ENCODE results near the gene APAF1. TPM values are rescaled to one million over a fixed set of nuclear protein-coding genes. Genes with fewer than 3 reads are reported as not detected.
A peak's percentile ranks its signal among the peaks of the same experiment; 100 is the strongest.

APAF1 gene
- total and polyA plus RNA-seq, 10 of the 15 experiments (the other 5 are each of a cell fraction or from before 2014, with no cell fraction given): 4.2 to 19.1 (median 14.2) TPM

DNA sequence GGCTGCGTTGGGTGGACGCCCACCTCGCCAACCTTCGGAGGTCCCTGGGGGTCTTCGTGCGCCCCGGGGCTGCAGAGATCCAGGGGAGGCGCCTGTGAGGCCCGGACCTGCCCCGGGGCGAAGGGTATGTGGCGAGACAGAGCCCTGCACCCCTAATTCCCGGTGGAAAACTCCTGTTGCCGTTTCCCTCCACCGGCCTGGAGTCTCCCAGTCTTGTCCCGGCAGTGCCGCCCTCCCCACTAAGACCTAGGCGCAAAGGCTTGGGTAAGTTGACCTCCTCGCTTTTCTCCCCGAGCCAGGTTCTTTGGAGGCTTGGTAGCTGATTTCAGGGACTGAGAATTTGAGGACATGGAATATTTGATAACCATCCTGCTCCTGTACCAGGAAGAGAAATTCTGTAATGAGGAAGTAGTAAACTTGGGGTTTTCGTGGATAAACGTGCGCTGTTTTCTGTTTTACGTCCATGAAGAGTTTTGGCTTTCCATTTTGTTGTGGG, 530 bp downstream of the APAF1 start:
- no peak for DNase-seq (ENCODE audit: low read depth, low spot score)
- Histone ChIP-seq H3K4me2 (ENCODE audit: control insufficient read depth, insufficient read depth) (peak overlapping the region; percentile 75), H3K79me2 (ENCODE audit: control insufficient read depth, insufficient read depth, low read length) (peaks cover 68% of the 10 kb centered on the region), H4K20me1 (ENCODE audit: control insufficient read depth, insufficient read depth) (no peaks in the 10 kb centered on the region), H3K9ac (ENCODE audit: control insufficient read depth, insufficient read depth, low read length) (peak overlapping the region; percentile 82), H3K4me3 (peak overlapping the region; percentile 98), H3K36me3 (ENCODE audit: control insufficient read depth in 2 of 2, insufficient read depth in 2 of 2, low read length in 1 of 2) (peaks cover 0 to 8% of the 10 kb centered on the region in 2 experiments; a peak in 1 of 4 replicates), H3K27me3 (replicated peaks in 1 of 2; ENCODE audit: control insufficient read depth in 2 of 2, insufficient read depth in 2 of 2, low read length in 1 of 2) (no peaks in the 10 kb centered on the region), H3K27ac (ENCODE audit: control insufficient read depth, insufficient read depth) (peak overlapping the region; percentile 94), H3K9me3 (replicated peaks; ENCODE audit: control insufficient read depth, insufficient read depth, low read length) (no peaks in the 10 kb centered on the region), H2AFZ (ENCODE audit: control insufficient read depth, low read depth, low read length) (peak overlapping the region; percentile 72), H3K4me1 (ENCODE audit: control insufficient read depth, insufficient read depth, low read length) (no peaks in the 10 kb centered on the region)
- ChIA-PET SMC1A (ENCODE audit: uncharacterized antibody, unreplicated experiment) (interaction anchor here (0.7 to 3.8 kb wide), 10 partner anchors 16 to 1736 kb away, joined by 3 to 46 read pairs (median 4); partner anchors contain the start of gene SLC25A3), RAD21 (ENCODE audit: unreplicated experiment) (interaction anchor here (1.0 to 1.1 kb wide), 3 partner anchors 50 to 79 kb away, joined by 5 to 12 read pairs (median 6); partner anchors contain the start of gene SLC25A3), CTCF (interaction anchor here (0.5 to 1.7 kb wide), 7 partner anchors 10 to 79 kb away, joined by 3 to 21 read pairs (median 4); partner anchors contain the start of gene SLC25A3), POLR2A (interaction anchor here (1.0 to 6.7 kb wide), 4 partner anchors 10 to 126 kb away, joined by 3 to 41 read pairs (median 4); partner anchors contain the start of gene SLC25A3)
- in situ Hi-C loops (cut with MboI): no loop called here
- intact Hi-C loops (cut with micrococcal nuclease; ENCODE audit: unreplicated experiment): no loop called here
- no peak for FAIRE-seq
- BruUV-seq (replicated peaks): TSS peak; percentile 84
- peak; percentile 6 for ATAC-seq
- WGBS (ENCODE audit: insufficient coverage, insufficient replicate concordance, low lambda C conversion rate, missing lambda C conversion rate): 0% methylated on average over 24 of the region's 24 CpGs
- peak; percentile 30 to 40; a peak in 1 of 4 replicates for TF ChIP-seq BHLHE40 (IDR thresholded peaks at IDR 0.05; ENCODE audit: borderline replicate concordance in 1 of 2, low read depth in 2 of 2, low read length in 1 of 2)
- no peak for TF ChIP-seq NFYB (IDR thresholded peaks at IDR 0.05; ENCODE audit: insufficient read depth, low read depth, low read length)
- TF ChIP-seq CBFB (IDR thresholded peaks at IDR 0.05; ENCODE audit: low read depth): no peak
- no peak for TF ChIP-seq CREM (IDR thresholded peaks at IDR 0.05; ENCODE audit: low read depth)
- TF ChIP-seq CHD4 (IDR thresholded peaks at IDR 0.05): no peak
- TF ChIP-seq ESRRA (IDR thresholded peaks at IDR 0.05; ENCODE audit: low read length): no peak
- TF ChIP-seq BCL11A (IDR thresholded peaks at IDR 0.05; ENCODE audit: low read depth, low read length): no peak
- peak; percentile 24; the same call in 1 of the 2 replicates for TF ChIP-seq DPF2 (IDR thresholded peaks at IDR 0.05)
- TF ChIP-seq JUNB (IDR thresholded peaks at IDR 0.05): no peak
- no peak for TF ChIP-seq MXI1 (IDR thresholded peaks at IDR 0.05; ENCODE audit: low read depth, low read length)
- TF ChIP-seq STAT1 (conservative IDR thresholded peaks at IDR 0.05): no peak
- no peak for TF ChIP-seq POU2F2 (IDR thresholded peaks at IDR 0.05; ENCODE audit: borderline replicate concordance, low read depth, low read length)
- TF ChIP-seq ETV6 (conservative IDR thresholded peaks at IDR 0.05 in 1 of 2, IDR thresholded peaks at IDR 0.05 in 1 of 2; ENCODE audit: borderline replicate concordance in 1 of 2, low read depth in 1 of 2): no peak
- TF ChIP-seq, protein P1, sequence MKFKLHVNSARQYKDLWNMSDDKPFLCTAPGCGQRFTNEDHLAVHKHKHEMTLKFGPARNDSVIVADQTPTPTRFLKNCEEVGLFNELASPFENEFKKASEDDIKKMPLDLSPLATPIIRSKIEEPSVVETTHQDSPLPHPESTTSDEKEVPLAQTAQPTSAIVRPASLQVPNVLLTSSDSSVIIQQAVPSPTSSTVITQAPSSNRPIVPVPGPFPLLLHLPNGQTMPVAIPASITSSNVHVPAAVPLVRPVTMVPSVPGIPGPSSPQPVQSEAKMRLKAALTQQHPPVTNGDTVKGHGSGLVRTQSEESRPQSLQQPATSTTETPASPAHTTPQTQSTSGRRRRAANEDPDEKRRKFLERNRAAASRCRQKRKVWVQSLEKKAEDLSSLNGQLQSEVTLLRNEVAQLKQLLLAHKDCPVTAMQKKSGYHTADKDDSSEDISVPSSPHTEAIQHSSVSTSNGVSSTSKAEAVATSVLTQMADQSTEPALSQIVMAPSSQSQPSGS (IDR thresholded peaks at IDR 0.05; ENCODE audit: low read length): no peak
- TF ChIP-seq, protein P2, sequence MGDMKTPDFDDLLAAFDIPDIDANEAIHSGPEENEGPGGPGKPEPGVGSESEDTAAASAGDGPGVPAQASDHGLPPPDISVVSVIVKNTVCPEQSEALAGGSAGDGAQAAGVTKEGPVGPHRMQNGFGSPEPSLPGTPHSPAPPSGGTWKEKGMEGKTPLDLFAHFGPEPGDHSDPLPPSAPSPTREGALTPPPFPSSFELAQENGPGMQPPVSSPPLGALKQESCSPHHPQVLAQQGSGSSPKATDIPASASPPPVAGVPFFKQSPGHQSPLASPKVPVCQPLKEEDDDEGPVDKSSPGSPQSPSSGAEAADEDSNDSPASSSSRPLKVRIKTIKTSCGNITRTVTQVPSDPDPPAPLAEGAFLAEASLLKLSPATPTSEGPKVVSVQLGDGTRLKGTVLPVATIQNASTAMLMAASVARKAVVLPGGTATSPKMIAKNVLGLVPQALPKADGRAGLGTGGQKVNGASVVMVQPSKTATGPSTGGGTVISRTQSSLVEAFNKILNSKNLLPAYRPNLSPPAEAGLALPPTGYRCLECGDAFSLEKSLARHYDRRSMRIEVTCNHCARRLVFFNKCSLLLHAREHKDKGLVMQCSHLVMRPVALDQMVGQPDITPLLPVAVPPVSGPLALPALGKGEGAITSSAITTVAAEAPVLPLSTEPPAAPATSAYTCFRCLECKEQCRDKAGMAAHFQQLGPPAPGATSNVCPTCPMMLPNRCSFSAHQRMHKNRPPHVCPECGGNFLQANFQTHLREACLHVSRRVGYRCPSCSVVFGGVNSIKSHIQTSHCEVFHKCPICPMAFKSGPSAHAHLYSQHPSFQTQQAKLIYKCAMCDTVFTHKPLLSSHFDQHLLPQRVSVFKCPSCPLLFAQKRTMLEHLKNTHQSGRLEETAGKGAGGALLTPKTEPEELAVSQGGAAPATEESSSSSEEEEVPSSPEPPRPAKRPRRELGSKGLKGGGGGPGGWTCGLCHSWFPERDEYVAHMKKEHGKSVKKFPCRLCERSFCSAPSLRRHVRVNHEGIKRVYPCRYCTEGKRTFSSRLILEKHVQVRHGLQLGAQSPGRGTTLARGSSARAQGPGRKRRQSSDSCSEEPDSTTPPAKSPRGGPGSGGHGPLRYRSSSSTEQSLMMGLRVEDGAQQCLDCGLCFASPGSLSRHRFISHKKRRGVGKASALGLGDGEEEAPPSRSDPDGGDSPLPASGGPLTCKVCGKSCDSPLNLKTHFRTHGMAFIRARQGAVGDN (IDR thresholded peaks at IDR 0.05): no peak
- TF ChIP-seq, protein P3, sequence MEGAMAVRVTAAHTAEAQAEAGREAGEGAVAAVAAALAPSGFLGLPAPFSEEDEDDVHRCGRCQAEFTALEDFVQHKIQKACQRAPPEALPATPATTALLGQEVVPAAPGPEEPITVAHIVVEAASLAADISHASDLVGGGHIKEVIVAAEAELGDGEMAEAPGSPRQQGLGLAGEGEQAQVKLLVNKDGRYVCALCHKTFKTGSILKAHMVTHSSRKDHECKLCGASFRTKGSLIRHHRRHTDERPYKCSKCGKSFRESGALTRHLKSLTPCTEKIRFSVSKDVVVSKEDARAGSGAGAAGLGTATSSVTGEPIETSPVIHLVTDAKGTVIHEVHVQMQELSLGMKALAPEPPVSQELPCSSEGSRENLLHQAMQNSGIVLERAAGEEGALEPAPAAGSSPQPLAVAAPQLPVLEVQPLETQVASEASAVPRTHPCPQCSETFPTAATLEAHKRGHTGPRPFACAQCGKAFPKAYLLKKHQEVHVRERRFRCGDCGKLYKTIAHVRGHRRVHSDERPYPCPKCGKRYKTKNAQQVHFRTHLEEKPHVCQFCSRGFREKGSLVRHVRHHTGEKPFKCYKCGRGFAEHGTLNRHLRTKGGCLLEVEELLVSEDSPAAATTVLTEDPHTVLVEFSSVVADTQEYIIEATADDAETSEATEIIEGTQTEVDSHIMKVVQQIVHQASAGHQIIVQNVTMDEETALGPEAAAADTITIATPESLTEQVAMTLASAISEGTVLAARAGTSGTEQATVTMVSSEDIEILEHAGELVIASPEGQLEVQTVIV (IDR thresholded peaks at IDR 0.05; ENCODE audit: borderline replicate concordance, partially characterized antibody): no peak
- TF ChIP-seq SRF (IDR thresholded peaks at IDR 0.05; ENCODE audit: low read depth in 2 of 2, low read length in 2 of 2): no peak
